GM13977 (cell line): ENCODE results near the gene CFL1.
A peak's percentile ranks its signal among the peaks of the same experiment; 100 is the strongest.

ENCODE experiments used
- DNase-seq: peaks from one replicate; pipeline ENCODE4 v3.0.0; 2012; ENCODE audit warnings: low spot score
- CTCF ChIP-seq: IDR thresholded peaks from 2 replicates; pipeline ENCODE4 v1.5.1; 2012; ENCODE audit warnings: mild to moderate bottlenecking, control low read depth; ENCODE audit not compliant: insufficient read depth; ENCODE audit errors: extremely low read depth, missing control alignments
- in situ Hi-C: fragments of 300-500 bp; cut with MboI; formaldehyde crosslinking; loops from one replicate; pipeline ENCODE4 v1.12.0; 2022; ENCODE audit warnings: low sequenced_read_pairs, low pct_unique_long_range_greater_than_20kb, mixed read lengths, inconsistent platforms; ENCODE audit not compliant: unreplicated experiment

Gene CFL1

DNA sequence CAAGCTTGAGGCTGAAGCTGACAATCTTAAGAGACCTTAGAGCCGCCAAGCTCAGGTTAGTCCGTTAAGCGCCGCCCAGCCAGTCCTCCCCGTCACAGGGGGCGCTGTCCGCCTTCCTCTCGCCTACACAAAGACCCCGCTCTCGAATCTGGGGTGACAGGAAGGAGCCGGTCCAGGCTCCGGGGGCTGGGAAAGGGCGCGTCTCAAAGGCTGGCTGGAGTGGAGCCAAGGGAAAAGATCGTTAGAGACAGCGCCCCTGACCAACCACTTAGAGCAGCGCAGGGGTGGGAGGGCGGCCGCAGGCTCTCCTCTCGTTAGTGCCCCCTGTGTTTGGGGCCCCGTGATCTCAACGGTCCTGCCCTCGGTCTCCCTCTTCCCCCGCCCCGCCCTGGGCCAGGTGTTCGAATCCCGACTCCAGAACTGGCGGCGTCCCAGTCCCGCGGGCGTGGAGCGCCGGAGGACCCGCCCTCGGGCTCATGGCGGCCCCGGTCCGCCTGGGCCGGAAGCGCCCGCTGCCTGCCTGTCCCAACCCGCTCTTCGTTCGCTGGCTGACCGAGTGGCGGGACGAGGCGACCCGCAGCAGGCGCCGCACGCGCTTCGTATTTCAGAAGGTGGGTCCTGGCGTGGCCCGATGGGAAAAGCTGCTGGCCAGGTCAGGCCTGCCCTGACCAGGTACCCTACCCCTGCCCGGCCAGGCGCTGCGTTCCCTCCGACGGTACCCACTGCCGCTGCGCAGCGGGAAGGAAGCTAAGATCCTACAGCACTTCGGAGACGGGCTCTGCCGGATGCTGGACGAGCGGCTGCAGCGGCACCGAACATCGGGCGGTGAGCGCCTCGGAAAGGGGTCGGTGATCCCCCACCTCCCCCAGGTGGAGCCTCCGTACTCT is 2.5 kb upstream of the CFL1 start, which contains the start of gene MUS81:
TSS of gene MUS81 (plus strand) at position 156 of the 887 bp plus-strand sequence. CDS start at position 477, 321 bp downstream.
- in situ Hi-C loops = no loop called here
- peak; percentile 95 for DNase-seq
- peak; percentile 86 for TF ChIP-seq CTCF

DNA sequence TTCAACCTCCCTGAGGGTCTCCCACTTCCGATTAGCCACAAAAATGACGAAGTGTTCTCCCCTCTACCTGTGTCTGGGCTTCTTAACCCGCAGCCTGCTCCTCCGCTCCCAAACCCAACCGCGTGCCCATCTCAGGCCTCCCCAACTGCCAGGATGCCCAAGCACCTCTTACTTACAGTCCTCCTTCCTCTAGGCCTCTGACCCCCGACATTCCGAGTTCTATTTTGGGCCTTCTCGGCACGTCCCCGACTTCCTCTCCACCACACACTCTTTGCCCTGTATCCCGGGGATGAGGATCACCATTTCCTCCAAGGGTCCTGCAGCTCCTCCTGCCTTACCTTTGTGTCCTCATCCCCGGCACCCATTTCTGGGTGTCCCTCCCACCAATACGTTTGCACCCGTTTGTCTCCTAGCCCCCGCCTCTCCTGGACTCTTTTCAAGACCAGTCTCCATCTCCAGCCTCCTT is 1.9 kb upstream of the CFL1 start:
- no peak for TF ChIP-seq CTCF
- in situ Hi-C loops = no loop called here
- DNase-seq = no peak

DNA sequence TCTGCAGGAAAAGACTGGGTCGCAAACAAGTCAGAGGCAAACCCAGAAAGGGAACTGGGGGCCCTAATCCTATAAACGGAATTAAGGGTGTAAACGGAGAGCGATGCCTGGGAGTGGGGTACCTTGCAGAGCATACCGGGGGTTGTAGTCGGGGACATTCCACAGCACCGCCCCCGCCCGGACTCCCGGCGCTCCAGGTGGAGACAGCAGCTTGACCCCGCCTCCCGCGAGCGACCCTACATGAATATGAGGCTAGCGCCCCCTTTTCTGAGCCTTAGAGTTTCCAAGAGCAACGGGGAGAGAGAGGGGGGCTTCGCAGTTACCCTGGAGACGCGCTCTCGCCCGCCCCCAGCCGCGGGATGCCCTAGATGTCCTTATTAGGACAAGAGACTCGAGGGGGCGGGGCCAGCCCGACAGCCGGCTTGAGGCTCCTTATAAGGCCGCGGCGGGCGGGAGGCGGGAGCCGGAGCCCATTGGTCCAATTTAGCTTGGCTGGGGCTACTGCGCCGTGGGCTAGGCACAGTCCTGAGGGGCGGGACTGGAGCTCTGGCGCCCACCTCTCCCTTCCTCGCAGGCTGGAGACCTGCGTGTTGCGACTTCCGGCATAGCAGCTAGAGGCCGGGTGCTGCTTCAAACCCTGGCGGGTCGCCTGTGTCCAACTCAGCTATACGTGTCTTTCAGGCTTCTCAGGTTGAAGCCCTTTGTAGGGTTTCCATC is 1.3 kb upstream of the CFL1 start:
- DNase-seq = peak; percentile 97
- TF ChIP-seq CTCF = no peak
- in situ Hi-C loops = no loop called here

DNA sequence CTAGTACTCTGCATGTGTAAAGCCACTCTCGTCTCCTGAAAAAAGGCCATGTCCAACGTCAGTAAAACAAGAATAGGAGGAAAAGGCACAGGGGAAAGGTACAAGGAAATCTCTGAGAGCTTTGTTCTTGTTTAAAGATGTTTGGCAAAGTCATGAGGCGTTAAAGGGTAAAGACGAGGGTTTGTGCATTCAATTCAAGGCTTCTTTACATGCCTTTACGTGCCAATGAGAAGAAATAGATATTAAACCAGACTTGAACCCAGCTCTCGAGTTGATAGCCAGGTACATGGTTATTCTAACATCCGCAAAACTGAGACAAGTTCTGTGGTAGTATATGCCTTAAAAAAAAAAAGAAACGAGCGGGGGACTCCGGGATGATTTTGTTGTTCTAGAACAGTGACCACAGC is 704 bp upstream of the CFL1 start:
- no peak for TF ChIP-seq CTCF
- DNase-seq = no peak
- in situ Hi-C loops = no loop called here

DNA sequence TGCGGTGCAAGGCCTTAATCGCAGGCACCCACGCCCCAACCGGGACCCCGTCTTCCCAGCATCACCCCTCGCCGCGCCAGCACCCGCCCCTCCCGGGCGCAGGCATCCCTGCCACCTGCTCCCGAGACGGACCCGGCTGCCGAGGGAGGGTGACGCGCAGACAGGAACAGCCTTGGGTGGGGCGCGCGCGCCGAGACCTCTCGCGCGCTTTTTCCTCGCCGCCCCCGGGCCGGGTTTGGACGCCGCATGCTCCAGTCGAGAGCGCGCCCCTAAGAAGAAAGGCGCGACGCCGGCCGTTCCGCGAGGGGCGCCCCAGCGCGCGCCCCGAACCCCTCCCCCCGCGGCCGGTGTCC is 504 bp downstream of the CFL1 start:
- TF ChIP-seq CTCF = peak; percentile 8
- in situ Hi-C loops = no loop called here
- no peak for DNase-seq

- TF ChIP-seq CTCF = no peak
- in situ Hi-C loops = no loop called here
- peak; percentile 82 for DNase-seq
These were observed 1.1 kb downstream of the CFL1 start for GRCh38 chr11:65856689-65857499.
